Stimulated activated CD4-positive, alpha-beta T cell treated with anti-CD3 and anti-CD28 coated beads, Interleukin-15, amount 100 ng/mL, for 1 hour (primary cell): Measurements from ENCODE around the gene IL20RB.

Experiments used
- DNase-seq, 2 donors: peaks; one replicate each; pipeline ENCODE4 v3.0.0-alpha.2; 2020; ENCODE audit warnings: low read depth in 1 of 2, low spot score in 1 of 2

Gene IL20RB

DNA sequence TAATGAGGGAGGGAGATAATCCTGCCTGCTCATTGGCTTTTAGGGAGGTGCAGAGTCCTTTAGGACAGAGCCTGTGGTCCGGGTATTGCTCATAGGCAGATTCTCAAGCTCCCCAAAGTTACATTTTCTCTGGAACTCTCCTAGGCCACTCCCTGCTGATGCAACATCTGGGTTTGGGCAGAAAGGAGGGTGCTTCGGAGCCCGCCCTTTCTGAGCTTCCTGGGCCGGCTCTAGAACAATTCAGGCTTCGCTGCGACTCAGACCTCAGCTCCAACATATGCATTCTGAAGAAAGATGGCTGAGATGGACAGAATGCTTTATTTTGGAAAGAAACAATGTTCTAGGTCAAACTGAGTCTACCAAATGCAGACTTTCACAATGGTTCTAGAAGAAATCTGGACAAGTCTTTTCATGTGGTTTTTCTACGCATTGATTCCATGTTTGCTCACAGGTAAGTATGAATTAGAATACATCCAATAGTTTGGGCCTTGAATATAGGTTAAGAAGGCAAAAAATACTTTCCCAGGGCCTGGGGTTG, at the start of gene IL20RB:
Gene IL20RB, plus strand, starts transcription at position 233 of the 538 bp plus-strand sequence. Its CDS starts 131 bp downstream, at position 364.
- no peak for DNase-seq

DNA sequence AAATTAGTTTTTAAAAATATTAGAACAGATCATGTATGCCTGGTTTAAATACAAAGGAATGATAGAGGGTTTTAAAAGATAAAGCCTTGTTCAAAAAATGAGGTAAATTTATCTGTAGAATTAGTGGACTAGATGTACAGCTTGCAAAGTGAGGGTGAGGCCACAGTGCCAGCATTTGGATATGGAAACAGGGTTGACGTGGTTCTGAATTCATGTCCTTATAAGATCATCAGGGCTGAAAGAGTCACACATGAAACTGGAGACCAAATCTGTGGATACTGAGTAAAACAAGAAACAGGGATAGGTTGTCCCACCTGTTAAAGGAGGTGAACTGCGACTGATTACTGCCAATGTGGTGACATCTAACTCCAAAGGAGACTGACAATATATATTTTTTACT, 49.5 kb upstream of the IL20RB start:
- no peak for DNase-seq

DNA sequence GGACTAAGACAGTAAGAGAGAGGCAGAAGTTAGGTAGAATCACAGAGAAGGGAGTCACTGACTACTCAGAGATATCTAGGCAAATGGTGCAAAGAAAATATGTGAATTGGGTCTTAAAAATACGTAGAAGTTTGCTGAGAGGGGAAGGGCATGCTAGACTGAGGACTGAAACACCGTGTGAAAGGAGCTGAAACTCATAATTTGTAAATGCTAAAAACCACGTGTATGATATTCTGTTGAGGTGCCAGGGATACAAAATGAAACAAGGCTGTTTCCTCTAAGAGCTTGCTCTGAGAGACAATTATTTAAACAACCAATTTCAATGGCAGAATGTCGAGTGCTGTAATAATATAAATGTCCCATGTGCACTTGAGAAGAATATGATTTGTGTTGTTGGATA, 48.6 kb upstream of the IL20RB start:
- no peak for DNase-seq

- DNase-seq = no peak
Measured at GRCh38 chr3:136910697-136911096, 47.1 kb upstream of the IL20RB start.

DNA sequence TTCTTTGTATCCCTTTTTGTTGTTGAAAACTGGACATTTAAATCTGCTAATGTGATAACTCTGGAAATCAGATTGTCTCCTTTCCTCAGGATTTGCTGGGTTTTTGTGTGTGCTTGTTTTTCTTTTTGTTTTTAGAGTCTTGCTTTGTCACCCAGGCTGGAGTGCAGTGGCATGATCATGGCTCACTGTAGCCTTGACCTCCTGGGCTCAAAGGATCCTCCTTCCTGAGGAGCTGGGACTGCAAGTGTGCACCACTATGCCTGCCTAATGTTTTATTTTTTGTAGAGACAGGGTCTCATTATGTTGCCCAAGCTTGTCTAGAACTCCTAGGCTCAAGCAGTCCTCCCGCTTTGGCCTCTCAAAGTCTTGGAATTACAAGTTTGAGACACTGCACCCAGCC, 44.6 kb upstream of the IL20RB start:
- no peak for DNase-seq

GRCh38 chr3:136914739-136915138, 43.0 kb upstream of the IL20RB start:
- no peak for DNase-seq

GRCh38 chr3:136916223-136916622, 41.6 kb upstream of the IL20RB start:
- DNase-seq = no peak

- DNase-seq = no peak
Measured at GRCh38 chr3:136919799-136920580, 37.8 kb upstream of the IL20RB start.

GRCh38 chr3:136920904-136921611, 36.7 kb upstream of the IL20RB start:
- DNase-seq = no peak

- DNase-seq = no peak
Measured at GRCh38 chr3:136925425-136926190, 32.2 kb upstream of the IL20RB start.

DNA sequence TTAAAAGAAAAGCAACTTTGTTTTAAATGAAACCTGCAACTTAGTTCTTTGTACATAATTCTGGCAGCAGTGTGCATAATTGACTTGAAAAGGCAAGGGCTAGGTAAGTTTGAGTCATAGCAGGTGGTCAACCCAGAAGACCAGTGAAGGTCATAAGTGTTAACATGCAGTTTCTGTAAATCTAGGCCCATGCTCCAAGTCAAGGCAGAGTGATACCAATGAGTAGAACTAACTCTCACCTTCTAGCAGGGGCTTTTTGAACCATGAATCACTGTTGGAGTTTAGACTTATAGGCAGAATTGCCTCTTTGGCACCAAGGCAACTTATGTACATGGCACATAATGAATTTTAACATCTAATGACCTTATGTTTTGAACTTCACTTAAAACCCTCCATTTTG, 29.5 kb upstream of the IL20RB start:
- no peak for DNase-seq

GRCh38 chr3:136929977-136930670, 27.7 kb upstream of the IL20RB start:
- no peak for DNase-seq

DNA sequence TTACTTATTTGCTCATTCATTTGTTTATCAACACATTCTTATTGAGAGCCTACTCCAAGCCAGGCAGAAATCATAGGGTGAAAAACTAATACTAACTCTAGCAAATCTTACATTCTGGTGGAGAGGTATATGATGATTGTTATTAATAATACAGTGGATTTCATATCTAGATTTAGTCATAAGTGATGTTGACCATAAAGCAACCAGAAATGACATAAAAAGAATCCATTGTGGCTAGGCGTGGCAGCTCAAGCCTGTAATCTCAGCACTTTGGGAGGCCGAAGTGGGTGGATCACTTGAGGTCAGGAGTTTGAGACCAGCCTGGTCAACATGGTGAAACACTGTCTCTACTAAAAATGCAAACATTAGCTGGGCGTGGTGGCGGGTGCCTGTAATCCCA, 26.2 kb upstream of the IL20RB start:
- no peak for DNase-seq

DNA sequence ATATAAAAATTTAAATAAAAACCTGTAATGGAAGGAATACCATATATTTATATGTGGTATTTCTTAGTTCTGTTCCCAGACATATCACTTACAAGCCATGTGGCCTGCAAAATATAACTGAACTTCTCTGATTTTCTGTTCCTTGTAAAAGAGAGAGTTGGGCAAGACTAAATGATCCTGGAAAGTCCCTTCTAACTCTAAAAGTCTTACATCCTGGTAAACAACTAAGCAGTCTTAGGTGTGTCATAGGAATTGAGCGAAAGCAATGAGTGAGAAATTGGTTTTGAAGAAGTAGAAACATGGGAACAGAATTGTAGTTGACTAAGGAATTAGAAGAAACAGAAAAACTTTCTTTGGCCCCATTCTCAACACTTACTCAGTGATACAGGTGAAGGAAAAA, 25.3 kb upstream of the IL20RB start:
- DNase-seq = no peak

DNA sequence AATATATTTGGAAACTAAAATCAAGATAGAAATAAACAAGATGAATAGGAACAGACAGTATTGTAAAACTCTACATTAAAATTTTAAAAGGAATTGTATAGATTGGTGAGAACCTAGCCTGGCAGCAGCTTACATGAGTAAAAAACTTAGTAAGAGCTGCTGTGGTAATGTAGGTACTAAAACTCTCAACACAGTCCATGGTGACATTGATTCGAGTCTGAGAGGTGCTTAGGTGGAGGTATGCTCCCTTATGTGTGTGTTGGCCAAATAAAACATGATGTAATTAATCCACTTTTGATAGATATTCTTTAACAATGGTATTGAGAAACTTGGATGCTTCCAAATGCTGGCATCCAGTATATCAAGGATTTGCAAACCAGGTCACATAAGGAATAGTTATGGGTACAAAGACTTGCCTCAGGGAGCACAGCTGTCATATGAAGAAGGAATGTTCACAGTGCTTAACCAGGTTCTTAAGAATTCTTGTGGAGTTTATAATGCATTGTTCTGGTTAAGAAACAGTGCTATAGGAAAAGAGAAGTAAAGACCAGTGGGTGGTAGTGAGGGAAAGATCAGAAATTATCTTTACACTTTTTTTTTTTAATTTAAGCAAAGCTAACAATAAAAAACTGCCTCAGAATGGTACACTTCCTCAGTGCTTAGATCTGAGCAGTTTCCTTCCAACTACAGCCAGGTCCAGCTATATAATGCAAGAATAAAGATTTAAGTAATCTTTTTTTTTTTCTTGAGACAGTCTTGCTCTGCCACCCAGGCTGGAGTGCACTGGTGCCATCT, 24.6 kb upstream of the IL20RB start:
- no peak for DNase-seq

- no peak for DNase-seq
Measured at GRCh38 chr3:136937175-136937574, 20.6 kb upstream of the IL20RB start.

DNA sequence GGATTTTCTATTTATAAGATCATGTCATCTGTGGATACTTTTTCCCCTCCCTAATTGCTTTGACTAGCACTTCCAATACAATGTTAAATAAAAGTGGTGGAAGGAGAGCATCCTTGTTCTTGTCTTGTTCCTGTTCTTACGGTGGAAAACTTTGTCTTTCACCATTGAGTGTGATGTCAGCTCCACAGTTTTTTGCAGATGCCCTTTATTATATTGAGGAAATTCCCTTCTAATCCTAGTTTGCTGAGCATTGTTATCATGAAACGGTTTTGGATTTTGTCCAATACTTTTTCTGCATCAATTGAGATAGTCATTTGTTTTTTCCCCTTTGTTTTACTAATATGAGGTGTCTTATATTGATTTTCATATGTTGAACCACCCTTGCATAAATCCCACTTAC, 19.9 kb upstream of the IL20RB start:
- no peak for DNase-seq

GRCh38 chr3:136938334-136938733, 19.4 kb upstream of the IL20RB start:
- no peak for DNase-seq

GRCh38 chr3:136939489-136939888, 18.3 kb upstream of the IL20RB start:
- no peak for DNase-seq

- no peak for DNase-seq
Measured at GRCh38 chr3:136942803-136943202, 15.0 kb upstream of the IL20RB start.
